ENCODE measurements around the gene CACFD1.

The CACFD1 gene

GRCh38 chr9:133499892-133500270, 40.1 kb downstream of the CACFD1 start:
- DNase-seq (ENCODE audit: low read depth), result no peak

GRCh38 chr9:133502112-133502511, 42.3 kb downstream of the CACFD1 start:
- no peak for DNase-seq (ENCODE audit: low read depth)

GRCh38 chr9:133505186-133505830, 45.5 kb downstream of the CACFD1 start:
- no peak for DNase-seq (ENCODE audit: low read depth)

- DNase-seq (ENCODE audit: low read depth), result no peak
These were observed 46.3 kb downstream of the CACFD1 start for GRCh38 chr9:133505901-133506652.

GRCh38 chr9:133506653-133507038, 46.9 kb downstream of the CACFD1 start:
- DNase-seq (ENCODE audit: low read depth), result peak; percentile 68

GRCh38 chr9:133507246-133507965, 47.6 kb downstream of the CACFD1 start:
- DNase-seq (ENCODE audit: low read depth), result no peak

GRCh38 chr9:133508046-133508445, 48.3 kb downstream of the CACFD1 start:
- DNase-seq (ENCODE audit: low read depth), result no peak

- DNase-seq (ENCODE audit: low read depth), result no peak
These were observed 49.7 kb downstream of the CACFD1 start for GRCh38 chr9:133509179-133510083.

- DNase-seq (ENCODE audit: low read depth), result no peak
These were observed 51.2 kb downstream of the CACFD1 start for GRCh38 chr9:133510926-133511505.

- no peak for DNase-seq (ENCODE audit: low read depth)
These were observed 51.8 kb downstream of the CACFD1 start for GRCh38 chr9:133511607-133512006.

GRCh38 chr9:133512253-133513213, 52.8 kb downstream of the CACFD1 start:
- DNase-seq (ENCODE audit: low read depth), result no peak

GRCh38 chr9:133513214-133514100, 53.7 kb downstream of the CACFD1 start:
- DNase-seq (ENCODE audit: low read depth), result no peak

- no peak for DNase-seq (ENCODE audit: low read depth)
These were observed 54.9 kb downstream of the CACFD1 start for GRCh38 chr9:133514460-133515239.

GRCh38 chr9:133515240-133515610, 55.4 kb downstream of the CACFD1 start:
- DNase-seq (ENCODE audit: low read depth), result no peak

- no peak for DNase-seq (ENCODE audit: low read depth)
These were observed 56.0 kb downstream of the CACFD1 start for GRCh38 chr9:133515615-133516255.

GRCh38 chr9:133516256-133516960, 56.6 kb downstream of the CACFD1 start:
- DNase-seq (ENCODE audit: low read depth), result no peak

GRCh38 chr9:133516961-133517350, 57.2 kb downstream of the CACFD1 start:
- no peak for DNase-seq (ENCODE audit: low read depth)

GRCh38 chr9:133517711-133518110, 57.9 kb downstream of the CACFD1 start:
- DNase-seq (ENCODE audit: low read depth), result no peak

All from HS-27A (cell line).